Activated naive CD8-positive, alpha-beta T cell (primary cell): ENCODE data around the gene FAM174C.
"Not testable (repeated sequence)": the region's sequence is repeated elsewhere in the genome, so short reads cannot be mapped to it uniquely, and the experiment has no call there.

Experiments used
- H3K27ac Mint-ChIP-seq: one replicate; pipeline ENCODE4 v1.8.0; 2021; ENCODE audit warnings: mixed read lengths
- H3K27me3 Mint-ChIP-seq: one replicate; pipeline ENCODE4 v1.8.0; 2021; ENCODE audit warnings: mixed read lengths
- H3K36me3 Mint-ChIP-seq: one replicate; pipeline ENCODE4 v1.8.0; 2021; ENCODE audit warnings: mixed read lengths
- H3K4me1 Mint-ChIP-seq: one replicate; pipeline ENCODE4 v1.8.0; 2021; ENCODE audit warnings: low read depth, mixed read lengths
- H3K4me3 Mint-ChIP-seq: one replicate; pipeline ENCODE4 v1.8.0; 2021; ENCODE audit warnings: mild to moderate bottlenecking, mixed read lengths
- H3K9me3 Mint-ChIP-seq: one replicate; pipeline ENCODE4 v1.8.0; 2021; ENCODE audit warnings: low read depth, mixed read lengths

FAM174C gene

GRCh38 chr19:1312767-1313694 lies 37.7 kb downstream of the FAM174C start:
- Mint-ChIP-seq H3K27ac (no peak overlapping the region), H3K9me3 (no peaks in the 10 kb centered on the region), H3K4me3 (no peak overlapping the region), H3K27me3 (peaks cover 5% of the 10 kb centered on the region), H3K36me3 (no peaks in the 10 kb centered on the region), H3K4me1 (peaks cover 1% of the 10 kb centered on the region)

GRCh38 chr19:1313695-1314613 lies 38.6 kb downstream of the FAM174C start:
- Mint-ChIP-seq H3K4me1 (peaks cover 1% of the 10 kb centered on the region), H3K4me3 (no peak overlapping the region), H3K27me3 (peaks cover 5% of the 10 kb centered on the region), H3K36me3 (no peaks in the 10 kb centered on the region), H3K27ac (no peak overlapping the region), H3K9me3 (no peaks in the 10 kb centered on the region)

- peaks cover 7% of the 10 kb centered on the region for H3K27me3 Mint-ChIP-seq
Measured at GRCh38 chr19:1315470-1316166, 40.3 kb downstream of the FAM174C start.

GRCh38 chr19:1316466-1316865 lies 41.1 kb downstream of the FAM174C start:
- Mint-ChIP-seq H3K27me3 (peaks cover 9% of the 10 kb centered on the region), H3K27ac (no peak overlapping the region), H3K9me3 (no peaks in the 10 kb centered on the region), H3K4me1 (peaks cover 1% of the 10 kb centered on the region), H3K4me3 (no peak overlapping the region), H3K36me3 (no peaks in the 10 kb centered on the region)

More at GRCh38 chr19:1315470-1316166, 40.3 kb downstream of the FAM174C start:
- Mint-ChIP-seq H3K36me3 (no peaks in the 10 kb centered on the region), H3K27ac (no peak overlapping the region), H3K4me1 (peaks cover 1% of the 10 kb centered on the region), H3K4me3 (no peak overlapping the region), H3K9me3 (no peaks in the 10 kb centered on the region)

- H3K4me1 Mint-ChIP-seq = peaks cover 1% of the 10 kb centered on the region
- no peaks in the 10 kb centered on the region for H3K9me3 Mint-ChIP-seq
- no peak overlapping the region for H3K4me3 Mint-ChIP-seq
- no peaks in the 10 kb centered on the region for H3K36me3 Mint-ChIP-seq
- peaks cover 10% of the 10 kb centered on the region for H3K27me3 Mint-ChIP-seq
- no peak overlapping the region for H3K27ac Mint-ChIP-seq
Measured at GRCh38 chr19:1317274-1318003, 42.1 kb downstream of the FAM174C start.

- H3K4me1 Mint-ChIP-seq = peaks cover 1% of the 10 kb centered on the region
- H3K27ac Mint-ChIP-seq = no peak overlapping the region
- H3K27me3 Mint-ChIP-seq = peaks cover 15% of the 10 kb centered on the region
- H3K36me3 Mint-ChIP-seq = peaks cover 3% of the 10 kb centered on the region
- no peak overlapping the region for H3K4me3 Mint-ChIP-seq
- no peaks in the 10 kb centered on the region for H3K9me3 Mint-ChIP-seq
Measured at GRCh38 chr19:1318678-1319471, 43.5 kb downstream of the FAM174C start.

- H3K27ac Mint-ChIP-seq, H3K9me3 Mint-ChIP-seq, H3K4me1 Mint-ChIP-seq, H3K4me3 Mint-ChIP-seq, H3K36me3 Mint-ChIP-seq: not testable (repeated sequence)
- peaks cover 17% of the 10 kb centered on the region for H3K27me3 Mint-ChIP-seq
Measured at GRCh38 chr19:1320282-1320650, 44.9 kb downstream of the FAM174C start.

- H3K9me3 Mint-ChIP-seq = no peaks in the 10 kb centered on the region
- H3K36me3 Mint-ChIP-seq = peaks cover 4% of the 10 kb centered on the region
- H3K4me3 Mint-ChIP-seq = no peak overlapping the region
- peaks cover 17% of the 10 kb centered on the region for H3K27me3 Mint-ChIP-seq
- H3K4me1 Mint-ChIP-seq = no peaks in the 10 kb centered on the region
- no peak overlapping the region for H3K27ac Mint-ChIP-seq
Measured at GRCh38 chr19:1321539-1321938, 46.2 kb downstream of the FAM174C start.

- H3K27ac Mint-ChIP-seq = no peak overlapping the region
- H3K4me3 Mint-ChIP-seq = no peak overlapping the region
- H3K9me3 Mint-ChIP-seq = no peaks in the 10 kb centered on the region
- no peaks in the 10 kb centered on the region for H3K4me1 Mint-ChIP-seq
- H3K36me3 Mint-ChIP-seq = peaks cover 4% of the 10 kb centered on the region
- H3K27me3 Mint-ChIP-seq = peaks cover 17% of the 10 kb centered on the region
Measured at GRCh38 chr19:1322198-1322981, 47.1 kb downstream of the FAM174C start.

- H3K36me3 Mint-ChIP-seq = peaks cover 4% of the 10 kb centered on the region
- H3K9me3 Mint-ChIP-seq = no peaks in the 10 kb centered on the region
- peaks cover 10% of the 10 kb centered on the region for H3K27me3 Mint-ChIP-seq
- H3K4me3 Mint-ChIP-seq = peak overlapping the region; percentile 8
- no peaks in the 10 kb centered on the region for H3K4me1 Mint-ChIP-seq
- no peak overlapping the region for H3K27ac Mint-ChIP-seq
Measured at GRCh38 chr19:1324249-1324805, 49.0 kb downstream of the FAM174C start.

- Mint-ChIP-seq H3K4me1 (no peaks in the 10 kb centered on the region), H3K27me3 (peaks cover 10% of the 10 kb centered on the region), H3K36me3 (peaks cover 4% of the 10 kb centered on the region), H3K9me3 (no peaks in the 10 kb centered on the region), H3K27ac (no peak overlapping the region), H3K4me3 (peak overlapping the region; percentile 47)
Measured at GRCh38 chr19:1324806-1325567, 49.7 kb downstream of the FAM174C start.

- no peak overlapping the region for H3K27ac Mint-ChIP-seq
- peaks cover 4% of the 10 kb centered on the region for H3K36me3 Mint-ChIP-seq
- H3K9me3 Mint-ChIP-seq = no peaks in the 10 kb centered on the region
- H3K4me1 Mint-ChIP-seq = no peaks in the 10 kb centered on the region
- H3K4me3 Mint-ChIP-seq = peak overlapping the region; percentile 10
- H3K27me3 Mint-ChIP-seq = peaks cover 10% of the 10 kb centered on the region
Measured at GRCh38 chr19:1325568-1326294, 50.4 kb downstream of the FAM174C start.
